CD4-positive, alpha-beta memory T cell (primary cell): ENCODE results near the gene IPO4. TPM values are rescaled to one million over a fixed set of nuclear protein-coding genes. Genes with fewer than 3 reads are reported as not detected.
A peak's percentile ranks its signal among the peaks of the same experiment; 100 is the strongest.

Source experiments
- CTCF ChIA-PET: fragments of 350-600 bp; sonication (Branson Sonifier 250); formaldehyde crosslinking; loops from one replicate; lab custom pipeline; 2021; ENCODE audit warnings: inconsistent platforms; ENCODE audit not compliant: partially characterized antibody; lab: Charles Lee
- POLR2A ChIA-PET: fragments of 350-600 bp; sonication (Branson Sonifier 250); formaldehyde crosslinking; loops from one replicate; lab custom pipeline; 2021; ENCODE audit not compliant: partially characterized antibody; lab: Charles Lee
- DNase-seq, 5 donors: peaks; one replicate each; pipeline versions ENCODE4 v3.0.0 to v3.0.0-alpha.2; 2020 to 2022; ENCODE audit warnings: mixed read lengths in 1 of 5
- H3K27ac ChIP-seq: one replicate; pipeline ENCODE4 v1.7.0; 2013; ENCODE audit warnings: low read depth, low read length
- H3K27me3 ChIP-seq: 2 replicates; pipeline ENCODE4 v1.7.0; 2013; ENCODE audit warnings: mild to moderate bottlenecking, low read length, moderate library complexity; ENCODE audit not compliant: insufficient read depth
- H3K36me3 ChIP-seq: 2 replicates; pipeline ENCODE4 v1.7.0; 2013; ENCODE audit warnings: mild to moderate bottlenecking, low read length, moderate library complexity; ENCODE audit not compliant: insufficient read depth
- H3K4me1 ChIP-seq: 2 replicates; pipeline ENCODE4 v1.7.0; 2013; ENCODE audit warnings: mild to moderate bottlenecking, low read length, moderate library complexity; ENCODE audit not compliant: insufficient read depth
- H3K4me3 ChIP-seq, 2 donors: one replicate each; pipeline ENCODE4 v1.7.0; 2013; ENCODE audit warnings: low read length in 2 of 2, mild to moderate bottlenecking in 1 of 2
- H3K9me3 ChIP-seq, 2 donors: one replicate each; pipeline ENCODE4 v1.7.0; 2013; ENCODE audit warnings: low read length in 2 of 2, control low read depth in 1 of 2; ENCODE audit not compliant: control insufficient read depth in 1 of 2
- H3K27ac Mint-ChIP-seq, 7 donors: one replicate each; pipeline ENCODE4 v1.8.0; 2020 to 2021; ENCODE audit warnings: mixed read lengths in 7 of 7, mild to moderate bottlenecking in 6 of 7, inconsistent platforms in 3 of 7, moderate library complexity in 3 of 7
- H3K27me3 Mint-ChIP-seq, 2 donors: one replicate each; pipeline ENCODE4 v1.8.0; 2020 to 2021; ENCODE audit warnings: mixed read lengths in 2 of 2
- H3K36me3 Mint-ChIP-seq, 2 donors: one replicate each; pipeline ENCODE4 v1.8.0; 2020 to 2021; ENCODE audit warnings: mixed read lengths in 2 of 2, inconsistent platforms in 1 of 2, mild to moderate bottlenecking in 1 of 2
- H3K4me1 Mint-ChIP-seq, 4 donors: one replicate each; pipeline ENCODE4 v1.8.0; 2020 to 2021; ENCODE audit warnings: mixed read lengths in 4 of 4, mild to moderate bottlenecking in 1 of 4
- H3K4me3 Mint-ChIP-seq, 8 donors: one replicate each; pipeline ENCODE4 v1.8.0; 2020 to 2021; ENCODE audit warnings: mixed read lengths in 8 of 8, mild to moderate bottlenecking in 7 of 8, moderate library complexity in 6 of 8, inconsistent platforms in 3 of 8
- H3K9me3 Mint-ChIP-seq, 8 donors: one replicate each; pipeline ENCODE4 v1.8.0; 2020 to 2021; ENCODE audit warnings: mixed read lengths in 8 of 8, mild to moderate bottlenecking in 5 of 8, inconsistent platforms in 3 of 8, moderate library complexity in 1 of 8
- intact Hi-C: fragments of 100-400 bp; cut with micrococcal nuclease; formaldehyde crosslinking; loops from one replicate; pipeline ENCODE4 v1.15.1; 2023
- polyA plus RNA-seq, 2 donors: library from polyadenylated mRNA; unstranded; fragments of 300-500 nt; fragmentation: Illumina TruSeq; gene quantifications; one replicate each; pipeline ENCODE4 v1.2.3, GENCODE V29; 2021
- total RNA-seq, 2 experiments: library from RNA; stranded (reverse); gene quantifications; one replicate each; pipeline ENCODE4 v1.2.3, GENCODE V29; 2021

The IPO4 gene
- total and polyA plus RNA-seq, 4 experiments from 2014 or later, result 19.8 to 30.2 (median 21.3) TPM

GRCh38 chr14:24194186-24194872 lies 5.7 kb upstream of the IPO4 start:
- H3K9me3 ChIP-seq, result no peaks in the 10 kb centered on the region
- Mint-ChIP-seq H3K27me3 (no peaks in the 10 kb centered on the region), H3K4me3 (peak overlapping the region; percentile 93 to 98 (median 94)), H3K4me1 (peaks cover 34 to 67% (median 54%) of the 10 kb centered on the region in 4 donors), H3K9me3 (peaks cover 0 to 2% (median 0%) of the 10 kb centered on the region in 8 donors), H3K27ac (peak overlapping the region; percentile 92 to 99 (median 97)), H3K36me3 (peaks cover 20 to 44% of the 10 kb centered on the region in 2 donors)
- H3K27me3 ChIP-seq, result no peaks in the 10 kb centered on the region
- H3K36me3 ChIP-seq, result peaks cover 15% of the 10 kb centered on the region
- no peak for DNase-seq
- H3K4me1 ChIP-seq, result peaks cover 39% of the 10 kb centered on the region
- H3K27ac ChIP-seq, result peak overlapping the region; percentile 98
- ChIA-PET CTCF (interaction anchor here (1.0 to 3.7 kb wide), 6 partner anchors 21 to 103 kb away, joined by 3 to 23 read pairs (median 8); partner anchors contain the start of genes CHMP4A, EMC9, IRF9 and MDP1), POLR2A (interaction anchor here (1.3 to 4.3 kb wide), 18 partner anchors 18 to 248 kb away, joined by 3 to 107 read pairs (median 18); partner anchors contain the start of genes CBLN3, CHMP4A, DCAF11 and EMC9)
- intact Hi-C loops, result loop anchor here (2.0 kb wide), 1 partner anchor 76 kb away; the partner anchor contains the start of gene RABGGTA
- H3K4me3 ChIP-seq, result peak overlapping the region; percentile 87 to 90

- Histone ChIP-seq H3K9me3 (no peaks in the 10 kb centered on the region), H3K27ac (no peak overlapping the region), H3K4me3 (no peak overlapping the region), H3K36me3 (peaks cover 15% of the 10 kb centered on the region), H3K4me1 (peaks cover 43% of the 10 kb centered on the region), H3K27me3 (no peaks in the 10 kb centered on the region)
- Mint-ChIP-seq H3K9me3 (peaks cover 0 to 2% (median 0%) of the 10 kb centered on the region in 8 donors), H3K27me3 (no peaks in the 10 kb centered on the region), H3K4me1 (peaks cover 31 to 70% (median 54%) of the 10 kb centered on the region in 4 donors), H3K27ac (peak overlapping the region; percentile 25 to 94 (median 73)), H3K36me3 (peaks cover 14 to 49% of the 10 kb centered on the region in 2 donors), H3K4me3 (peak overlapping the region in 5 of 8 donors; percentile 13 to 36 (median 25))
- POLR2A ChIA-PET, result interaction anchor here (3.8 to 4.3 kb wide), 2 partner anchors 19 to 56 kb away, joined by 26 to 107 read pairs; partner anchors contain the start of genes CHMP4A and PSME1
- CTCF ChIA-PET, result no interaction called here
- no peak for DNase-seq
- intact Hi-C loops, result no loop called here
Observed at GRCh38 chr14:24192933-24193332, 4.3 kb upstream of the IPO4 start.

GRCh38 chr14:24190416-24190815 lies 1.8 kb upstream of the IPO4 start:
- no peak overlapping the region for H3K27ac ChIP-seq
- H3K4me1 ChIP-seq, result peaks cover 36% of the 10 kb centered on the region
- CTCF ChIA-PET, result interaction anchor here (1.1 to 1.4 kb wide), 2 partner anchors 29 to 118 kb away, joined by 3 read pairs; partner anchors contain the start of genes CIDEB and IRF9
- no peaks in the 10 kb centered on the region for H3K27me3 Mint-ChIP-seq
- intact Hi-C loops, result no loop called here
- no peak overlapping the region for H3K4me3 Mint-ChIP-seq
- H3K36me3 ChIP-seq, result peaks cover 28% of the 10 kb centered on the region
- no peaks in the 10 kb centered on the region for H3K27me3 ChIP-seq
- no peak overlapping the region for H3K4me3 ChIP-seq
- peak overlapping the region in 6 of 7 donors; percentile 32 to 96 (median 86) for H3K27ac Mint-ChIP-seq
- H3K9me3 Mint-ChIP-seq, result no peaks in the 10 kb centered on the region
- no peaks in the 10 kb centered on the region for H3K9me3 ChIP-seq
- peaks cover 14 to 52% of the 10 kb centered on the region in 2 donors for H3K36me3 Mint-ChIP-seq
- DNase-seq, result peak in 1 of 5 donors; percentile 37
- peaks cover 32 to 69% (median 50%) of the 10 kb centered on the region in 4 donors for H3K4me1 Mint-ChIP-seq
- POLR2A ChIA-PET, result interaction anchor here (1.3 kb wide), 1 partner anchor 52 kb away, joined by 3 read pairs; the partner anchor contains the start of gene TINF2

GRCh38 chr14:24189460-24189859 lies 844 bp upstream of the IPO4 start:
- peak overlapping the region; percentile 93 to 96 (median 96) for H3K27ac Mint-ChIP-seq
- Histone ChIP-seq H3K36me3 (peaks cover 38% of the 10 kb centered on the region), H3K27me3 (no peaks in the 10 kb centered on the region), H3K9me3 (no peaks in the 10 kb centered on the region), H3K4me3 (no peak overlapping the region), H3K4me1 (peaks cover 30% of the 10 kb centered on the region), H3K27ac (peak overlapping the region; percentile 80)
- H3K4me3 Mint-ChIP-seq, result peak overlapping the region in 1 of 8 donors; percentile 96
- H3K4me1 Mint-ChIP-seq, result peaks cover 26 to 63% (median 43%) of the 10 kb centered on the region in 4 donors
- no peaks in the 10 kb centered on the region for H3K9me3 Mint-ChIP-seq
- H3K27me3 Mint-ChIP-seq, result no peaks in the 10 kb centered on the region
- ChIA-PET POLR2A (interaction anchor here (0.9 to 5.6 kb wide), 21 partner anchors 10 to 150 kb away, joined by 3 to 75 read pairs (median 6); partner anchors contain the start of genes CHMP4A, DCAF11, GMPR2 and IRF9), CTCF (interaction anchor here (0.6 to 3.9 kb wide), 9 partner anchors 24 to 119 kb away, joined by 3 to 15 read pairs (median 4); partner anchors contain the start of genes CHMP4A, CIDEB, IRF9 and MDP1)
- DNase-seq, result no peak
- peaks cover 14 to 47% of the 10 kb centered on the region in 2 donors for H3K36me3 Mint-ChIP-seq
- intact Hi-C loops, result loop anchor here (2.0 kb wide), 1 partner anchor 53 kb away; the partner anchor contains the start of gene TINF2

- Mint-ChIP-seq H3K9me3 (no peaks in the 10 kb centered on the region), H3K4me1 (peaks cover 22 to 59% (median 38%) of the 10 kb centered on the region in 4 donors), H3K36me3 (peaks cover 14 to 47% of the 10 kb centered on the region in 2 donors), H3K27ac (peak overlapping the region; percentile 93 to 96 (median 96)), H3K4me3 (peak overlapping the region in 7 of 8 donors; percentile 91 to 96 (median 93)), H3K27me3 (no peaks in the 10 kb centered on the region)
- Histone ChIP-seq H3K27me3 (no peaks in the 10 kb centered on the region), H3K4me3 (no peak overlapping the region), H3K36me3 (peaks cover 42% of the 10 kb centered on the region), H3K9me3 (no peaks in the 10 kb centered on the region), H3K27ac (peak overlapping the region; percentile 80), H3K4me1 (peaks cover 26% of the 10 kb centered on the region)
- intact Hi-C loops, result loop anchor here (2.0 kb wide), 1 partner anchor 54 kb away; the partner anchor contains the start of gene TINF2
- DNase-seq, result no peak
- POLR2A ChIA-PET, result interaction anchor here (0.8 to 5.6 kb wide), 26 partner anchors 10 to 241 kb away, joined by 3 to 75 read pairs (median 5); partner anchors contain the start of genes CBLN3, CHMP4A, DCAF11 and EMC9
- CTCF ChIA-PET, result interaction anchor here (0.6 to 3.9 kb wide), 10 partner anchors 25 to 119 kb away, joined by 3 to 15 read pairs (median 4); partner anchors contain the start of genes CHMP4A, CIDEB, IRF9 and MDP1
Observed at GRCh38 chr14:24189059-24189375, 401 bp upstream of the IPO4 start.

GRCh38 chr14:24187539-24187915 lies 1.1 kb downstream of the IPO4 start:
- peak overlapping the region; percentile 93 to 96 (median 96) for H3K27ac Mint-ChIP-seq
- H3K36me3 ChIP-seq, result peaks cover 41% of the 10 kb centered on the region

More at GRCh38 chr14:24187539-24187915, 1.1 kb downstream of the IPO4 start:
- H3K9me3 Mint-ChIP-seq, result no peaks in the 10 kb centered on the region
- H3K4me3 ChIP-seq, result peak overlapping the region in 1 of 2 donors; percentile 90
- H3K4me1 ChIP-seq, result peaks cover 23% of the 10 kb centered on the region
- peak overlapping the region; percentile 90 to 96 (median 93) for H3K4me3 Mint-ChIP-seq
- H3K36me3 Mint-ChIP-seq, result peaks cover 12 to 54% of the 10 kb centered on the region in 2 donors
- POLR2A ChIA-PET, result interaction anchor here (1.0 to 5.6 kb wide), 11 partner anchors 8 to 73 kb away, joined by 3 to 75 read pairs (median 22); partner anchors contain the start of genes CHMP4A, DCAF11, IRF9 and MDP1
- CTCF ChIA-PET, result interaction anchor here (0.8 to 3.9 kb wide), 3 partner anchors 26 to 29 kb away, joined by 3 to 15 read pairs (median 11); partner anchors contain the start of genes CHMP4A, IRF9 and MDP1
- no peak for DNase-seq
- peak overlapping the region; percentile 80 for H3K27ac ChIP-seq
- no peaks in the 10 kb centered on the region for H3K27me3 Mint-ChIP-seq
- H3K9me3 ChIP-seq, result no peaks in the 10 kb centered on the region
- H3K27me3 ChIP-seq, result no peaks in the 10 kb centered on the region
- peaks cover 17 to 50% (median 31%) of the 10 kb centered on the region in 4 donors for H3K4me1 Mint-ChIP-seq
- intact Hi-C loops, result no loop called here
